Measurements from ENCODE around the gene UBE2L3. TPM values are rescaled to one million over a fixed set of nuclear protein-coding genes. Genes with fewer than 3 reads are reported as not detected.
"Not testable (repeated sequence)": the region's sequence is repeated elsewhere in the genome, so short reads cannot be mapped to it uniquely, and the experiment has no call there.

Gene UBE2L3
- polyA plus RNA-seq, 1 donor, result 54.9 TPM

- peaks cover 49% of the 10 kb centered on the region for H3K36me3 ChIP-seq (ENCODE audit: control insufficient read depth, insufficient read depth, low read length)
Observed at GRCh38 chr22:21617337-21617736, 49.8 kb downstream of the UBE2L3 start.

GRCh38 chr22:21621025-21621424, 53.5 kb downstream of the UBE2L3 start:
- no peak for DNase-seq
- H3K36me3 ChIP-seq (ENCODE audit: control insufficient read depth, insufficient read depth, low read length), result peaks cover 49% of the 10 kb centered on the region
- no peaks in the 10 kb centered on the region for H3K4me1 ChIP-seq (ENCODE audit: control insufficient read depth, insufficient read depth, low read length)
- H3K27me3 ChIP-seq (ENCODE audit: control insufficient read depth, insufficient read depth, low read length), result no peaks in the 10 kb centered on the region
- H3K9me3 ChIP-seq (ENCODE audit: control insufficient read depth, low read depth, low read length), result no peaks in the 10 kb centered on the region
- no peak overlapping the region for H3K27ac ChIP-seq (ENCODE audit: low read length)
- no CpG with 5 or more reads among the region's 3 CpGs for WGBS (ENCODE audit: insufficient coverage, low lambda C conversion rate)
- no peak overlapping the region for H3K4me3 ChIP-seq (ENCODE audit: low read length)

More at GRCh38 chr22:21617337-21617736, 49.8 kb downstream of the UBE2L3 start:
- H3K4me3 ChIP-seq (ENCODE audit: low read length); H3K4me1 ChIP-seq (ENCODE audit: control insufficient read depth, insufficient read depth, low read length); H3K27ac ChIP-seq (ENCODE audit: low read length); DNase-seq; H3K27me3 ChIP-seq (ENCODE audit: control insufficient read depth, insufficient read depth, low read length); H3K9me3 ChIP-seq (ENCODE audit: control insufficient read depth, low read depth, low read length): not testable (repeated sequence)
- no CpG with 5 or more reads among the region's 6 CpGs for WGBS (ENCODE audit: insufficient coverage, low lambda C conversion rate)

- 75% methylated on average over 2 of the region's 17 CpGs for WGBS (ENCODE audit: insufficient coverage, low lambda C conversion rate)
- no peaks in the 10 kb centered on the region for H3K27me3 ChIP-seq (ENCODE audit: control insufficient read depth, insufficient read depth, low read length)
- H3K9me3 ChIP-seq (ENCODE audit: control insufficient read depth, low read depth, low read length), result no peaks in the 10 kb centered on the region
- no peak for DNase-seq
- H3K4me1 ChIP-seq (ENCODE audit: control insufficient read depth, insufficient read depth, low read length), result no peaks in the 10 kb centered on the region
- peaks cover 55% of the 10 kb centered on the region for H3K36me3 ChIP-seq (ENCODE audit: control insufficient read depth, insufficient read depth, low read length)
- no peak overlapping the region for H3K4me3 ChIP-seq (ENCODE audit: low read length)
- H3K27ac ChIP-seq (ENCODE audit: low read length), result no peak overlapping the region
Observed at GRCh38 chr22:21622011-21622918, 54.8 kb downstream of the UBE2L3 start.

- 100% methylated on average over 1 of the region's 23 CpGs for WGBS (ENCODE audit: insufficient coverage, low lambda C conversion rate)
- DNase-seq, result no peak
- no peaks in the 10 kb centered on the region for H3K27me3 ChIP-seq (ENCODE audit: control insufficient read depth, insufficient read depth, low read length)
- peaks cover 62% of the 10 kb centered on the region for H3K36me3 ChIP-seq (ENCODE audit: control insufficient read depth, insufficient read depth, low read length)
- H3K4me1 ChIP-seq (ENCODE audit: control insufficient read depth, insufficient read depth, low read length), result peaks cover 1% of the 10 kb centered on the region
- no peak overlapping the region for H3K27ac ChIP-seq (ENCODE audit: low read length)
- no peaks in the 10 kb centered on the region for H3K9me3 ChIP-seq (ENCODE audit: control insufficient read depth, low read depth, low read length)
- no peak overlapping the region for H3K4me3 ChIP-seq (ENCODE audit: low read length)
Observed at GRCh38 chr22:21622919-21623647, 55.6 kb downstream of the UBE2L3 start.

- no peak overlapping the region for H3K27ac ChIP-seq (ENCODE audit: low read length)
- no peak overlapping the region for H3K4me3 ChIP-seq (ENCODE audit: low read length)
- H3K27me3 ChIP-seq (ENCODE audit: control insufficient read depth, insufficient read depth, low read length), result no peaks in the 10 kb centered on the region
- peaks cover 4% of the 10 kb centered on the region for H3K9me3 ChIP-seq (ENCODE audit: control insufficient read depth, low read depth, low read length)
- DNase-seq, result no peak
- peaks cover 7% of the 10 kb centered on the region for H3K4me1 ChIP-seq (ENCODE audit: control insufficient read depth, insufficient read depth, low read length)
- no CpG with 5 or more reads among the region's 7 CpGs for WGBS (ENCODE audit: insufficient coverage, low lambda C conversion rate)
- peaks cover 64% of the 10 kb centered on the region for H3K36me3 ChIP-seq (ENCODE audit: control insufficient read depth, insufficient read depth, low read length)
Observed at GRCh38 chr22:21623648-21623970, 56.1 kb downstream of the UBE2L3 start.

- WGBS (ENCODE audit: insufficient coverage, low lambda C conversion rate), result no CpG with 5 or more reads among the region's 8 CpGs
- DNase-seq, result no peak
Observed at GRCh38 chr22:21624120-21624879, 56.8 kb downstream of the UBE2L3 start.

GRCh38 chr22:21624880-21625791, 57.6 kb downstream of the UBE2L3 start:
- peaks cover 8% of the 10 kb centered on the region for H3K4me1 ChIP-seq (ENCODE audit: control insufficient read depth, insufficient read depth, low read length)
- WGBS (ENCODE audit: insufficient coverage, low lambda C conversion rate), result 100% methylated on average over 1 of the region's 12 CpGs
- H3K27ac ChIP-seq (ENCODE audit: low read length), result no peak overlapping the region
- peaks cover 5% of the 10 kb centered on the region for H3K9me3 ChIP-seq (ENCODE audit: control insufficient read depth, low read depth, low read length)
- no peak overlapping the region for H3K4me3 ChIP-seq (ENCODE audit: low read length)
- peaks cover 55% of the 10 kb centered on the region for H3K36me3 ChIP-seq (ENCODE audit: control insufficient read depth, insufficient read depth, low read length)
- H3K27me3 ChIP-seq (ENCODE audit: control insufficient read depth, insufficient read depth, low read length), result no peaks in the 10 kb centered on the region
- no peak for DNase-seq

More at GRCh38 chr22:21624120-21624879, 56.8 kb downstream of the UBE2L3 start:
- peaks cover 57% of the 10 kb centered on the region for H3K36me3 ChIP-seq (ENCODE audit: control insufficient read depth, insufficient read depth, low read length)
- H3K4me3 ChIP-seq (ENCODE audit: low read length), result no peak overlapping the region
- H3K4me1 ChIP-seq (ENCODE audit: control insufficient read depth, insufficient read depth, low read length), result peaks cover 8% of the 10 kb centered on the region
- no peak overlapping the region for H3K27ac ChIP-seq (ENCODE audit: low read length)
- peaks cover 5% of the 10 kb centered on the region for H3K9me3 ChIP-seq (ENCODE audit: control insufficient read depth, low read depth, low read length)
- no peaks in the 10 kb centered on the region for H3K27me3 ChIP-seq (ENCODE audit: control insufficient read depth, insufficient read depth, low read length)

- DNase-seq, result no peak
- H3K4me3 ChIP-seq (ENCODE audit: low read length), result no peak overlapping the region
- H3K4me1 ChIP-seq (ENCODE audit: control insufficient read depth, insufficient read depth, low read length), result peaks cover 8% of the 10 kb centered on the region
- H3K36me3 ChIP-seq (ENCODE audit: control insufficient read depth, insufficient read depth, low read length), result peaks cover 49% of the 10 kb centered on the region
- H3K27ac ChIP-seq (ENCODE audit: low read length), result no peak overlapping the region
- no CpG with 5 or more reads among the region's 4 CpGs for WGBS (ENCODE audit: insufficient coverage, low lambda C conversion rate)
- peaks cover 5% of the 10 kb centered on the region for H3K9me3 ChIP-seq (ENCODE audit: control insufficient read depth, low read depth, low read length)
- no peaks in the 10 kb centered on the region for H3K27me3 ChIP-seq (ENCODE audit: control insufficient read depth, insufficient read depth, low read length)
Observed at GRCh38 chr22:21626073-21626734, 58.7 kb downstream of the UBE2L3 start.

- H3K9me3 ChIP-seq (ENCODE audit: control insufficient read depth, low read depth, low read length), result peaks cover 5% of the 10 kb centered on the region
- DNase-seq, result no peak
- WGBS (ENCODE audit: insufficient coverage, low lambda C conversion rate), result no CpG with 5 or more reads among the region's 11 CpGs
Observed at GRCh38 chr22:21626735-21627469, 59.4 kb downstream of the UBE2L3 start.

More at GRCh38 chr22:21626735-21627469, 59.4 kb downstream of the UBE2L3 start:
- Histone ChIP-seq H3K4me3 (ENCODE audit: low read length) (no peak overlapping the region), H3K4me1 (ENCODE audit: control insufficient read depth, insufficient read depth, low read length) (peaks cover 8% of the 10 kb centered on the region), H3K27ac (ENCODE audit: low read length) (no peak overlapping the region), H3K27me3 (ENCODE audit: control insufficient read depth, insufficient read depth, low read length) (no peaks in the 10 kb centered on the region), H3K36me3 (ENCODE audit: control insufficient read depth, insufficient read depth, low read length) (peaks cover 48% of the 10 kb centered on the region)

Data from large intestine (tissue), 3 donors.